NT2/D1 (cell line): ENCODE data around the gene LRRTM2.
A peak's percentile ranks its signal among the peaks of the same experiment; 100 is the strongest.
"Not testable (repeated sequence)": the region's sequence is repeated elsewhere in the genome, so short reads cannot be mapped to it uniquely, and the experiment has no call there.

Experiments
- DNase-seq: peaks from one replicate; pipeline ENCODE4 v3.0.0-alpha.2; 2011; ENCODE audit warnings: low read depth, low spot score
- H3K27me3 ChIP-seq: 2 replicates; pipeline ENCODE4 v1.6.0; 2011; ENCODE audit warnings: mild to moderate bottlenecking; ENCODE audit not compliant: insufficient read length, insufficient read depth
- H3K36me3 ChIP-seq: 2 replicates; pipeline ENCODE4 v1.6.1; 2011; ENCODE audit warnings: mild to moderate bottlenecking, low read length, mixed read lengths; ENCODE audit not compliant: insufficient read depth, insufficient read length
- H3K4me1 ChIP-seq: 2 replicates; pipeline ENCODE4 v1.5.1; 2011; ENCODE audit not compliant: insufficient read depth, insufficient read length
- H3K4me3 ChIP-seq: 2 replicates; pipeline ENCODE4 v1.5.1; 2011; ENCODE audit warnings: low read depth; ENCODE audit not compliant: insufficient read length
- H3K9ac ChIP-seq: 2 replicates; pipeline ENCODE4 v1.6.0; 2011; ENCODE audit warnings: low read depth; ENCODE audit not compliant: insufficient read length
- H3K9me3 ChIP-seq: 2 replicates; pipeline ENCODE4 v1.5.1; 2011; ENCODE audit warnings: mild to moderate bottlenecking, low read length; ENCODE audit not compliant: insufficient read depth
- SUZ12 ChIP-seq: IDR thresholded peaks from 2 replicates; pipeline ENCODE4 v1.6.1; 2011; ENCODE audit not compliant: insufficient read length, insufficient read depth; ENCODE audit errors: extremely low read depth
- YY1 ChIP-seq: IDR thresholded peaks from 2 replicates; pipeline ENCODE4 v1.6.1; 2011; ENCODE audit not compliant: insufficient read length, insufficient read depth
- ZNF274 ChIP-seq: IDR thresholded peaks from 2 replicates; pipeline ENCODE4 v1.6.1; 2011; ENCODE audit warnings: mild to moderate bottlenecking, low read depth, low read length

The LRRTM2 gene

DNA sequence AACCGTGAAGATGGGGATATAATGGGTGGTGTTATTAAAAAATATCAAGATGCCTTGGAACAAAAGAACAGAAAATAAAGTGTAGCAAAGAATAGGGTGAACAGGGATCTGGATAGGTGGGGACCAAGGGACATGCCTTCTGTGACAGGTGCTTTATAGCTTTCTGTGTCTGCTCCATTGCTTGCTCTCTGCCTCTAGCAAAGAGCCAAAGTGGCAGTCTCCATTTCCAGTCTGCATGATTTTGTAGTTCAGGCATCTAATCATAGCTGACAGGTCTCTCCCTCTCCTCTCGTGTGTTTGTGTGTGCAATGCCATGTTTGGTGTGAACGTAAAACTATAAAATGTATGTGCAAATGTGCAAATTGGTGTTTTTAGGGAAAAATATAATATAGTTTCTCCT lies 35.0 kb downstream of the LRRTM2 start:
- no peak for DNase-seq
- Histone ChIP-seq H3K9ac (no peak overlapping the region), H3K4me3 (no peak overlapping the region), H3K4me1 (no peaks in the 10 kb centered on the region), H3K9me3 (no peaks in the 10 kb centered on the region), H3K27me3 (no peaks in the 10 kb centered on the region), H3K36me3 (no peaks in the 10 kb centered on the region)
- TF ChIP-seq YY1 (no peak), ZNF274 (no peak), SUZ12 (no peak)

DNA sequence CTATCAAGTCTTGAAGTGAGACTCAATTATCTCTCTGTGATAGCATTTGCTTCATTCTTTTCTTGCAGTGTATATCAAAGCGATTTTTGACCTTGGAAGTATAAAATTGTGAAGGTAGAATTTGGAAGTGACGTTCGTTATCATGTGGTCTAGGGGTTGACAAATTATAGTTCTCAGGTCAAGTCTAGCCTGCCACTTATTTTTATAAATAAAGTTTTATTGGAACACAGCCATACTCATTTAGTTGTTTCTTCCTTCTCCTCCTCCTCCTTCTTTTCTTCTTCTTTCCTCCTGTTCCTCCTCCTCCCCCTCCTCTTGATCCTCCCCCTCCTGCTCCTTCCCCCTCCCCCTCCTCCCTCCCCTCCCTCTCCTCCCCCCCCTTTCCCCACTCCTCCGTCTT lies 38.0 kb downstream of the LRRTM2 start:
- no peaks in the 10 kb centered on the region for H3K27me3 ChIP-seq
- no peak for DNase-seq
- no peak overlapping the region for H3K9ac ChIP-seq
- H3K36me3 ChIP-seq = no peaks in the 10 kb centered on the region
- no peak for TF ChIP-seq ZNF274
- no peak for TF ChIP-seq YY1
- no peak for TF ChIP-seq SUZ12
- no peaks in the 10 kb centered on the region for H3K4me1 ChIP-seq
- no peak overlapping the region for H3K4me3 ChIP-seq
- no peaks in the 10 kb centered on the region for H3K9me3 ChIP-seq

DNA sequence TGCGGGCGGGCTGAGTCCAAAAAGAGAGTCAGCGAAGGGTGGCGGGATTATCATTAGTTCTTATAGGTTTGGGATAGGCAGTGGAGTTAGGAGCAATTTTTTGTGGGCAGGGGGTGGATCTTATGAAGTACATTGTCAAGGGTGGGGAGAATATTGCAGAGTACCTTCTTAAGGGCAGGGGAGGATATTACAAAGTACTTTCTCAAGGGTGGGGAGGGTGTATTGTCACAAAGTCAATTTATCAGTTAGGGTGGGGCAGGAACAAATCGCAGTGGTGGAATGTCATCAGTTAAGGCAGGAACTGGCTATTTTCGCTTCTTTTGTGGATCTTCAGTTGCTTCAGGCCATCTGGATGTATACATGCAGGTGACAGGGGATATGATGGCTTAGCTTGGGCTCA lies 40.3 kb downstream of the LRRTM2 start:
- not testable (repeated sequence) for H3K4me1 ChIP-seq, H3K27me3 ChIP-seq, H3K9ac ChIP-seq, H3K4me3 ChIP-seq, H3K36me3 ChIP-seq, DNase-seq, H3K9me3 ChIP-seq

DNA sequence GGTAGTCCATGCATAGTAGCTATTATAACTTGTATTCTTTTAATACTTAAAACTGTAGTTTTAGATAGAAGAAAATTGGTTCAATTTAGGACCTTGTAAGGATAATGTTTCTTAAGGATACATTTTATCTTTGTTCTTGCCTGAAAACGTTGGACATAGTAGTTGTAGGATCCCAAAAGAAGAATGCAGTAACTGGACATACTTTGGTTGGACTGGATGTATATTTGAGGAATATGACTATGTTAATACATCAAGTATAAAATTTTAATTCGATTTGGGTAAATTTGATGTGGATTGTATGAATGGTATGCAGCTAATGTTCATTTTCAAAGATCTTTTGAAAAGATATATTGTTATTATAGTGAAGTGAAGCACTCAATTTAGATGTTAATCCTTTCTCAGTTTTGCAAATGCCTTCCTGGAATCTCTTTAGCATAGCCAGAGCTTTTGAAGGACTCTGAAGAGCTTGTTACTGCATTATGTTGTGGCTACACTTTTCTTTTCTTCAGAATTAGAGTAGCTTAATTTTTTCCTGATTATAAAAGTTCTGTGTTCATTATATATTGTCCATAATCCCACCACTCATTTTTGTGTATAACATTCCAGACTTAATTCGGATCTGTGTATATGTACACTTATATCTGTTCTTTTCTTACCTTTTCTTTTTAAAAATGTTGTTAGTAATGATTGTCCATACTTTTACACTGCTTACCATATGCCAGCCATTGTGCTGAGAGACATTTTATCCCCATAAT lies 41.2 kb downstream of the LRRTM2 start:
- DNase-seq = peak; percentile 11
- no peaks in the 10 kb centered on the region for H3K27me3 ChIP-seq
- no peaks in the 10 kb centered on the region for H3K9me3 ChIP-seq
- TF ChIP-seq SUZ12 (no peak), YY1 (no peak), ZNF274 (no peak)
- H3K4me1 ChIP-seq = no peaks in the 10 kb centered on the region
- peaks cover 10% of the 10 kb centered on the region for H3K36me3 ChIP-seq
- no peak overlapping the region for H3K4me3 ChIP-seq
- no peak overlapping the region for H3K9ac ChIP-seq

DNA sequence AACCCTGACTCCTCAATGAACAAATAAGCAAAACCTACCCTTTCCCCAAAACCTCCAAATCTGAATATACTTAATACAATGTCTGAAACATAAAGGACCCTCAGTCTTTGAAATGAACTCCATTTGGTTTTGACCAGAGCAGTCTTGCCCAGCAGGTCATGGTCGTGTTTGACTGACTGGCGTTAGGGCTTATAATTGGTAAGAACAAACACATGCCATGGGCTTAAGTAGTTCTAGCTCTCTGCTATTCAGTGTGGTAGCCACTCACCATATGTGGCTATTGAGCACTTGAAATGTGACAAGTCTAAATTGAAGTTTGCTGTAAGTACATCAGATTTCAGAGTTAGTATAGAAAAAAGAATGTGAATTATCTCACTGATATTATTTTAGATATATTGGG lies 42.1 kb downstream of the LRRTM2 start:
- no peaks in the 10 kb centered on the region for H3K27me3 ChIP-seq
- peaks cover 18% of the 10 kb centered on the region for H3K36me3 ChIP-seq
- H3K4me3 ChIP-seq = no peak overlapping the region
- TF ChIP-seq SUZ12 = no peak
- no peak for TF ChIP-seq YY1
- no peak for TF ChIP-seq ZNF274
- H3K9ac ChIP-seq = no peak overlapping the region
- no peak for DNase-seq
- H3K9me3 ChIP-seq = no peaks in the 10 kb centered on the region
- H3K4me1 ChIP-seq = no peaks in the 10 kb centered on the region

DNA sequence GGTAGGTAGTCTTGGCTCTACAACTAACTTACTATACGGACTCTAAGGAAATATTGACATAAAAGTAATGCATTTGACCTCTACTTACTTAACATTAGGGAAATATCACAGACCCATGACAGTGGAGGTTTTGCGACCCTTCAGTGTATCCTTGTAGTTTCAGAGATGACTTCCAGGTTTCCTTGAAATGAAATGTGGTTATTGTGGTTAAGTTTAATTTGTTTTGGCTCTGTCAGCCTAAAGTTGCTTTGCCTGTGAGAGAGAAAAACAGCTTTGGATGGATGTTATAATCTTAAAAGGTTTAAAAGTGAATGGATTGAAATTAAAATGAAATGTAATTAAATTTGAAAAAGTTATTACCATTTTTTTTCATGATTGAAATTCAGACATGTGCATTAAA lies 42.9 kb downstream of the LRRTM2 start:
- DNase-seq = no peak
- TF ChIP-seq ZNF274 (no peak), YY1 (no peak), SUZ12 (no peak)
- no peak overlapping the region for H3K4me3 ChIP-seq
- H3K9ac ChIP-seq = no peak overlapping the region
- no peaks in the 10 kb centered on the region for H3K4me1 ChIP-seq
- H3K9me3 ChIP-seq = no peaks in the 10 kb centered on the region
- H3K27me3 ChIP-seq = no peaks in the 10 kb centered on the region
- peaks cover 26% of the 10 kb centered on the region for H3K36me3 ChIP-seq

DNA sequence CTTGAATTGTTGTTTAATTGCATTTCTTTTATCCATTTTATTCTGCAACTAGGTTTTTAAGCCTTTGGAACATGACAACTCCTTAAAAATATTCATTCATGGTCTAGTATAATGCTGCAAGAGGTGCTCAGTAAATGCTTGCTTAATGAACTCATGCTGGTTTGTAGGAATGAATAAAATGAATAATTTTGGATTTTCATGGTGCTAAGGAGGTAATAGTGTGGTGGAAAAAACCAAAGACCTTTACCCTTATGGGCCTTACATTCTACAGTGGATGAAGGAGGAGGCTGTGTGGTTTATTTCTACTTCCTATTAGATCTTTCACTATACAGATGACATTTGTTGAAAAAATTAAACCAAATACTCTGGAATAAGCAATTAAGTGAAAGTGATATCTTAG lies 43.4 kb downstream of the LRRTM2 start:
- Histone ChIP-seq H3K36me3 (peaks cover 31% of the 10 kb centered on the region), H3K27me3 (no peaks in the 10 kb centered on the region), H3K9me3 (no peaks in the 10 kb centered on the region), H3K4me1 (no peaks in the 10 kb centered on the region), H3K9ac (no peak overlapping the region), H3K4me3 (no peak overlapping the region)
- TF ChIP-seq SUZ12 = no peak
- no peak for TF ChIP-seq YY1
- TF ChIP-seq ZNF274 = no peak
- DNase-seq = no peak

DNA sequence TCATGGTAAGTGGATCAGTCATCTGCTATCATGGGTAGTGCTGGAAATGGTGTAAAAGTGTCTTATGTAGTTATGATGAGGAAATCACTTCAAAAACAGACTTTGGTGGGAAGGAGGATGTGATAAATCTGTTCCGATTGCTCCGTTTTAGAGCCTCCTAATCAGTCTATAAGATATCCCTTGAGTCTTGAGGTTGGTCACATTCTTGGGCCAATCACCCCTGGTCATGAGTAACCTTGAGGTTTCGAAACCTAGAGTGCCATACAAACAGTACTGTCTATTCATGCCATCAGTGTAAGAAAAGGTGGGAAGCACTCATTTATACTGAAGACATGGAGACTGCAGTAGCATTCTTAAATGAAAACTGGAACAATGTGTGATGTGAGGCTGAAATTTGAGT lies 45.8 kb downstream of the LRRTM2 start:
- Histone ChIP-seq H3K4me3 (no peak overlapping the region), H3K27me3 (no peaks in the 10 kb centered on the region), H3K9me3 (no peaks in the 10 kb centered on the region), H3K4me1 (no peaks in the 10 kb centered on the region), H3K9ac (no peak overlapping the region), H3K36me3 (peaks cover 44% of the 10 kb centered on the region)
- no peak for DNase-seq
- TF ChIP-seq YY1 (no peak), ZNF274 (no peak), SUZ12 (no peak)
